HG03095 (cell line): ENCODE measurements around the gene HIVEP3.

Experiments used
- ATAC-seq: cut with Tn5 transposase; IDR thresholded peaks from one replicate; pipeline ENCODE4 v1.9.1; 2021; ENCODE audit warnings: moderate library complexity; ENCODE audit not compliant: unreplicated experiment

Gene HIVEP3

GRCh38 chr1:41850029-41850428, 68.7 kb downstream of the HIVEP3 start:
- ATAC-seq = no peak

DNA sequence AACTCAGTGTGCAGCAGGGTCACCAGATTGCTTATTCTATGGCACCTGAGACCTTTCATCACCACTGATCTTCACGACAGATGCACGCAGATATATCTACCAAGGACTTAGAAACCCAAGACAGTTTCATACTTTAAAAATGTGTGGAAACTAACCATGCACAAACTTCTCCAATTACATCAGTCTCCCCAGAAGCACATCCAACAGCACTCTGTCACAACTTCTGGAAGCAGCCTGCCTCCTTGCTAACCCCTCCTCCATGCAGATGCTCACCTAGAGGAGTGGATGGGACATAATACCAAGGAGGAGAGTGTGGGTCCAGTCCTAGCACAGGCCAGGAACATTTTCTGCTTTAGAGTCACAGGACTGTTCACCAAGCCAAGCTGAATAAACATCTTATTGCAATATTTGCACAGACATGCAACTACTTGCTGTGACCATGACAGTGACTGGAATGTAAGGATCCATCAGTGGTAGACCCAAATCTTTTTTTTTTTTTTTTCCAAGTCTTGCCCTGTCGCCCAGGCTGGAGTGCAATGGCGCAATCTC, 69.4 kb downstream of the HIVEP3 start:
- no peak for ATAC-seq

DNA sequence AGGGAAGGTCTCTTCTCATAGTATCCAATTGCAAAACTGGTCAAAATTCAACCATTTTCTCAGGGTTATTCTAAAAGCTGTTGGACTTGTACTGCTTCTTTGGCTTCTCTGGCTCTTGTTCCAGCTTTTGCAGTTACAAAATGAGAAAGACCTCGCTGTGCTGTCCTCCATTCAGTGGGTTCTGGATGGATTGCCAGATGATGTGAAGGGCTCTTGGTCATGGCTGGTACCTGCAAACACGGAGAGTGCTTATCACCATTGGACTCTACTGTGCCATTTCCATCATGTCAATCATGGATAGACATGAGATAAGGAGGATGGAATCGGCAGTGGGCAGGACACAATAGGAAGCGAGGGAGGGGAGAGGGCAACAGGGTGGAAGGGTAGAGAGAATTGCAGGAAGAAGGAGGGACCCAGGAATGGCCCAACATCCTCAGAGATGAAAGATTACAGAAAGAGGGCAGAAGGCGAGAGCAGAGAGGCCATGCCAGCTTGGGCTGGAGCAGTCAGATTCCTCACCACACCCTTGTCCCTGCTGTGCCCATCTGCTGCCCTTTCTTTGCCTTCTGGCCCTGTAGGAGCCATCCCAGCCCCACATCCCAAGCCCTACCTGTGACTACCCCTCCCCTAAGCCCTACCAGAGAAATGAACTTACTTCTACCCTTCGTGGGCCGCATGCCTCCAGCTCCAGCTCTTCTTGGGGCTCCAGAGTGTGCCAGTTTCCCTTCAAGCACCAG, 70.3 kb downstream of the HIVEP3 start:
- ATAC-seq = no peak

DNA sequence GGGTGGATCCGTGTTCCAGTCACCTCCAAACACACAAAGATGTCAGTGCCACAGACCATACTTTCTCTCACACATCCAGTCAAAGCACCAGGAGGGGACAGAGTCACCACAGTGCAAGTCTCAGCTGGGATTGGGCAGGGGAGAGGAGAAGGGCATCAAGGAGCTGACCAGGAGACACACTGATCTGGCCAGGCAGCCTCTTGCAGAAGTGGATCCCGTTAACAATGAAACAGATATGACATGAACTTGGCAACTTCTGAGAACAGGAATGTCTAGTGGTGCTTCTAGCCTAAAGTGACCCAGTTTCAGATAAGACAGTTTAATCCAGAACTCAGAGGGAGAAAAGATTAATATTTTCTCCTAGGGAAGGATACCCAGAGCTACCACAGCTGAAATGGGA, 71.0 kb downstream of the HIVEP3 start:
- ATAC-seq = no peak

- ATAC-seq = no peak
Observed at GRCh38 chr1:41846625-41847405, 71.9 kb downstream of the HIVEP3 start.

- no peak for ATAC-seq
Observed at GRCh38 chr1:41844781-41845272, 73.9 kb downstream of the HIVEP3 start.

DNA sequence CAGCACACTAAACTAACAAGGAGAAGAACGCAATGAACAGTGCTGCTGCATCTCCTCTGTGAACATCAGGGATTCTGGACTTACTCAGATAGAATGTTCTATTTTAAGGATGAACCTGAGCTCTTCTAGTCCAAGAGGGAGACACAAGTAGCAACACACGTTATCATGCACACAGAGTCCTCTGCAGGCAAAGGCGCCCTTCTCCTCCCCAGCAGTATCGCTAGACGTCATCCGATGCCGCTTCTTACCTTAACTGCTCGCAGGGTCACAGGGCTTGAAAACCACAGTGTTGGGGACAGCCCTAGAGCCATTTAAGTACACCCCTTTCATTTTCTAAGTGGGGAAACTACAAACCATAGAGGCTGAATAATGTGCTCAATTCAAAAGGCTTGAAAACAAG, 74.5 kb downstream of the HIVEP3 start:
- no peak for ATAC-seq

DNA sequence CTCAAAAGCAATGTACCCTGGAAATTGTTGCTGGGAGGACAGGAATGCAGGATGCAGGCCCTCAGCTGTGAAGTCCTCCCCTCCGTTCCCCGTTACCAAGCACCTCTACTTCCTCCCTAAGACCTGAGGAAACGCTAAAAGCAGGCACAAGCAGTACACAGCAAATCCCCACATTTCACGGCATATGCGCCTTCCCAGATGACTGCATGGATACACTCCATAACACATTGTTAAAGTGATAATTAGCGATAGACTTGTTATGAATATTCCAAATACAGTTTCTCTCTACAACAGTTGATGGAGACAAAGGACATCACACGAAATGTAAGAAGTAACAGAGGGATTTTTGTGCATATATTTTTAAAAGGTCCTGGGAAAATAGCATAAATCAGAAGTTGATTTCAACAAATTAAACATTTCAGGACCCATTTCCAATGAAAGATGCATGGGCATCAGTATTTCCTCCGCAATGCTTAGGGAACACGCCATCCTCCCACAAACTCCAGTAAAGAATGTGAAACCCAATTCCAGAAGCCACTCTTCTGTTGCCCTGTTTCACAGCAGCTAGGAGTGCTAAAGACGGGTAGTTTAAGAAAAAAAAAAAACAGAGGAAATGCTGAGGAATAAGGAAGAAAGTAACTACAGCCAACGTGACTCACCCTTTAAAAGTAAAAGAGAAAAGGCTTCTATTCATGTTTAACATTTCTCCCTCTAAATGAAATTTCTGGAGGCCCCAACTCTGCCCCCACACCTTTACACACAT, 75.5 kb downstream of the HIVEP3 start:
- ATAC-seq = no peak

DNA sequence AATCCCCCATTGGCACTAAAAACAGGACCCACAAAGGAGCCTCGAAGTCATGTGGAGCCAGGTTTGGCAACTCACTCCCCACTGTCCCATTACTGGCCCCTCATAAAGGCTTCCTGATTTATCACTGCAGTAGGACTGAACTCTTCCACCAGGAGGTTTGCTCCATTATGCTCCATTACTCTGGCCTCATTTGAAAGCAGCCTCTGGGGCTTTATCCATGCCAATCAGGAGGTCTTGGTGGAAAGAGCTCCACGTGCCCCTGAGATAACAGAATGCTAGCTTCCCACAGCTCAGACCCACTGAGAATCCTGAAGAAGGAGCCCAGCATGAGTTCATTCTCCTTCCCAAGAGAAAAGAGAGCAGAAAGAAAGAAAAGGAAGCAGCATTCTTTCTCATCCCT, 76.4 kb downstream of the HIVEP3 start:
- ATAC-seq = no peak

- no peak for ATAC-seq
Observed at GRCh38 chr1:41840592-41841246, 78.0 kb downstream of the HIVEP3 start.

- ATAC-seq = no peak
Observed at GRCh38 chr1:41838266-41838665, 80.5 kb downstream of the HIVEP3 start.

DNA sequence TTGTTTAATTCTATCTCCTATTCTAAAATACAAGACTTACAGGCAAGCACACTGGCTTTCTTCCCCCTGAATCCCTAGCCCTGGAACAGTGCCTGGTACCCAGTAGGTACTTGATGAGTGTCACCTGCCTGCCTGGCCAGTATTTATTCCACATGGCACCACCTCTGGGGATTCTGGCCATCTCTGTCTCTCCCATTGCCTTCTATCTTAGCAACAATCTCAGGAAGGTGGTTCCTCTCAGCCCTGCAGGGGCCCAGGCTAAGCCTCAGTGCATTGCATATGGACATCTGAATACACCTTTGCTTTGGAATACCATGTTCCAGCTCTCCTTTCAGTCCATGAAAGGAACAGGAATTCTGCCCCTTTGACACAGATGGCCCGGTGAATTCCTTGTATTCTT, 81.0 kb downstream of the HIVEP3 start:
- ATAC-seq = no peak

GRCh38 chr1:41835485-41835884, 83.2 kb downstream of the HIVEP3 start:
- no peak for ATAC-seq

GRCh38 chr1:41833519-41834000, 85.2 kb downstream of the HIVEP3 start:
- ATAC-seq = no peak

DNA sequence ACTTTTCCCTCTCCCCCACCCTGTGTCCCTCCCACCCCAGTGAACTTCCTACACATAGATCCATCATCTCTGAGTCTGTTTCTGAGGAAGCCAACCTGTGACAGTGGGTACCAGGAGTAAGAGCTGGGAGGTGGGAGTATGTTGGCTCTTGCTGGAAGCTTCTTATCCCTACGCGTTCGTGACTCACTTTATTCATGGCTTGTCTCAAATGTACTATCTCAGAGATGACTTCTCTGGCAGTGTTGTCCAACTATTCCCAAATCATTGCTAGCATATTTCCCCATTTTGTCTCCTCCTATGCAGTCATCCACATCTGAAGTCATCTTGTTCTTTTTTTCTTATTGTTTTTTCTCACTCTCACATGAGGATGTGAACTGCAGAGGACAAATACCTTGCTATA, 88.0 kb downstream of the HIVEP3 start:
- ATAC-seq = no peak

DNA sequence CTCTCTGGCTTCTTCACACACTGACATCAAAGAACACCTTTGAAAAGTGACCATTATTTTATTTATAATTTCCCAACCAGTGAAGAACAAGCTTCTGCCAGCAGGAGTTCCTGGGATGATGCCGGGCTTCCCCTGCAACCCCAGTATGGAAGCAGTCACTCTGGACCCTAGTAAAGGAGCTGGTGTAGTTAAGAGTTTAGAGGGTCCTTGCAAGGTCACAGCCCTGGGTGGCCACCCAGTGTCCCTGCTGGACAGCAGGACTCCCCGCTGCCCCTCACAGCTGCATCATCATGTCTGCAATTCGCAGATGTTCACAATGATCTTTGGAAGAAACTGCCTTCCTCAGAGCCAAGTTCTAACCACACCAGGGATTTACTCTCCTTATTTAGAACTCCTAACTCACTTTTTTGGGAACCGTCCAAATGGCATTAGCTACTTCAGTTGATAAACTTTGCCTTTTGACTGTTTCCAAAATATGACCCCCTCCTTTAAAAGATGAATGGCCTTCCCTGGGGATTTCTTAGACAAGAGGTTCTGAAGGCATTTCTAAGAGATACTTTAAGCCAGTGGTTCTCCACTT, 90.6 kb downstream of the HIVEP3 start:
- ATAC-seq = no peak

GRCh38 chr1:41823471-41823870, 95.3 kb downstream of the HIVEP3 start:
- ATAC-seq = no peak

GRCh38 chr1:41822866-41823265, 95.9 kb downstream of the HIVEP3 start:
- ATAC-seq = no peak

GRCh38 chr1:41819843-41820242, 98.9 kb downstream of the HIVEP3 start:
- ATAC-seq = no peak

DNA sequence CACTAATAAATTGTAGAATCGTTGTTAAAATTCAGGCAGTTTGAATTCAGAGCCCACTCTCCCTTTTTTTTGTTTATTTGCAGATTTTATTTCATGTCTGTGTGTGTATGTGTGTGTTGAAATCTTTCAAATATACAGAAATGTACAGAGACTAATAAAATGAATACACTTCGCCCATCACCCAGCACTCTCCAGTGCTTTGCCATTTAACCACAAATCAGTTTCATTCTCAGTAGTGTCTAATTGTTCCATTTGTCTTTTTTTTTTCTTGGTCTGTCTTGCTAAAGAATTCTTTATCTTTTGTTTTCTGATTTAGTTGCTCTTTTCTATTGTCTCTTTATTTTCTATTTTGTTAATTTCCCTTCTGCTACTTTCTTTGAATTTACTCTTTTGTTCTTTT, 99.7 kb downstream of the HIVEP3 start:
- ATAC-seq = no peak
